NCI-H774 (cell line): Measurements from ENCODE around the gene CIAO2B.
"Not testable (repeated sequence)": the region's sequence is repeated elsewhere in the genome, so short reads cannot be mapped to it uniquely, and the experiment has no call there.

Experiments used
- DNase-seq: peaks from one replicate; lab custom pipeline; 2025; lab: John Stamatoyannopoulos, UW

Gene CIAO2B

GRCh38 chr16:66936889-66937554 is 2.8 kb upstream of the CIAO2B start:
- DNase-seq: no peak

DNA sequence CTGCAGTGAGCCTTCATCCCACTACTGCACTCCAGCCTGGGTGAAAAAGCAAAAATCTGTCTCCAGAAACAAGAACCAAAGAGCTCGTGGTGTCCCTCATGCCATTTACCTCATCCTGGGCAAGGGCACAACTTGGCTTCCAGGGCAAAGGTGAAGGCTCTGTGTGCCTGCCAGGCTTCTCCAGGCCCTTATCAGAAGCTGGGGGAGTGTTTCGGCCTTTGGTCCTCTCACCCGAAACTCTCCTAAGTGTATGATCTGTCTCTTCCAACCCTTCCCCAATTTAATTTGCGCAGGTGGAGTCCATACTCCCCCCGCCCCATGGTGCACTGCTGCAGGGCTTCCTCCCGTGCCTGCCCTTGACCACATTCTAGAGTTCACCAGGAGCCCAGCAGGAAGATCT is 2.3 kb upstream of the CIAO2B start:
- DNase-seq: no peak

DNA sequence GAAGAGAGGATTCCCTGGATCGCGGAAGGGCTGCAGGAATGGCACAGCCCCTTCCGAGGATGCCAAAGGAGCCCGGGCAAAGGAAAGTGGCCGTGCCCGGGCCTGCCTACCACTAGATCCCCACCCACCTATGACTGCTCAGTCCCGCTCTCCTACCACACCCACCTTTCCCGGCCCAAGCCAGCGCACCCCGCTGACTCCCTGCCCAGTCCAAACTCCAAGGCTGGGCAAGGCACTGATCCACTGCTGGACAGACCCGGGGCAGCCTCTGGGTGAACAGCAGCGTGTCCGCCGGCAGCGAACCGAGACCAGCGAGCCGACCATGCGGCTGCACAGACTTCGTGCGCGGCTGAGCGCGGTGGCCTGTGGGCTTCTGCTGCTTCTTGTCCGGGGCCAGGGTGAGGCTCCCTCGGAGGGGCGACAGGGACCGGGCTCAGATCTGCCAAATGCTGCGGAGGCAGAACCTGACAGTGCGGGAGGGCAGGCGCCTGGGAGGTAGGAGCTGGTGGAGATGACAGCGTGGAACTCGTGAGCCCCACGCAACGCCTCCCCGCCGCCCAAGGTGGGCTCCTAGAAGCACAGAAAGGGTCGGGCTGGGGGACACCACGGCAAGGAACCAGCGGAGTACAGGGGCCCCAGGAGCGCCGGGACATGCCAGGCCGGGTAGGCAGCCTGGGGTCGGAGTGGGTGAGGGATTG is 1.3 kb upstream of the CIAO2B start, which contains the start of gene CES2:
Gene CES2, plus strand, starts transcription at position 203 of the 698 bp plus-strand sequence. Its CDS starts 120 bp downstream, at position 323.
- DNase-seq: no peak

DNA sequence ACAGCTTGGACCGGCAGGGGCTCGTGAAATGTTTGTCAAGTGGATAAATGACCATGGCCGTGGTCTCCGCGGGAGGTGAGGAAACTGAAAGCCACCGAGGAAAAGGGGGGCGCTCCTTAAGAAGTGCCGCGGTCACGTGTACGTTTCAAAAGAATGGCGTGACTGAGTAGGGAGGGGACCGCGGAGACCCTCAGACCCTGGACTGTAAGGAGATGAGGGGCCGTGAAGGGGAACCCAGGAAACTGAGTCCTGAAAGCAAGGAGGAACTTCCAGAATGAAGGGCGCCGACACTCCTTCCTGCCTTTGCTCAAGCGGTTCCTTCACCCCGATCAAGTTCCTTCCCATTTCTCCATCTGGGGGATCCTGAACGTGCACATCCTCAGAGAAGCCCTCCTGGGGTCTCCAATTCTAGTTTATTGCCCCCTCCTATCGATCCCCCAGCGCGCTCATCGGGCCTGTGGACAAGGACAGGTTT is 674 bp upstream of the CIAO2B start:
- DNase-seq: not testable (repeated sequence)

DNA sequence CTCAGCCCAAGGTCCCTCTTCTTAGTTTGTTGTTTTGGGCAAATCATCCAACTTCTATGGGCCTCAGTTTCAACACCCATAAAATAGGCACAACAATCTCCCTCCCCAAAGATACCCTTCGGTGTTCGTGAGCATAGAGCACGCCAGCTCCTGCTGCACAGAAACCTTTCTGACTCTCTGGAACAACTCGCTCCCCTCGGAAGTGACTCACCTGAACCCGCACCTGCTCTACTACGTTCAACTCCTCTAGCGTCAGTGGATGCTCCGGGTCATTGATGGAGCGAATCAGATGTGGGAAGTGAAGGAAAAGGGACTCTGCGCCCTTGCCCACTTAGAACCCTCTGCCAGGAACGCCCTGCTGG is 445 bp downstream of the CIAO2B start:
- DNase-seq: no peak

DNA sequence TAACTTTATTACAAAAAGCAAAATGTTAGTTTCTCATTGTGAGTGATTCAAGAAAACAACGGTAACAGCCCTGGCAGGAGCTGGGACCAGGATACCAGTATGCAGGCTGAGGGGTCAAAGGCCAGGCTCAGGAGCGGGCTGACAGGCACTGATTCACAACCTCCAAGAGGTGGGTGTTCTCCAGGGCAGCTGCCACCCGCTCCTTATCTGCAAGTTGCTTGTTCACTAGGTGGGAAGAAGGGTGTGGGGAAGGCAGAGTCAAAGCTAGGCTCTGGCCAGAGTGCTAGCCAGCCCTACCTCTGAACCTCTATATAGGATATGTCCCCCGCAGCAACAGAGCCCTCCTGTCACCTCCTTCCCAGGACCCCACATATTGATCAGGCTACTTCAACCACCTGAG is 2.1 kb downstream of the CIAO2B start:
- no peak for DNase-seq

- no peak for DNase-seq
Observed at GRCh38 chr16:66931665-66932064, 2.5 kb downstream of the CIAO2B start.

DNA sequence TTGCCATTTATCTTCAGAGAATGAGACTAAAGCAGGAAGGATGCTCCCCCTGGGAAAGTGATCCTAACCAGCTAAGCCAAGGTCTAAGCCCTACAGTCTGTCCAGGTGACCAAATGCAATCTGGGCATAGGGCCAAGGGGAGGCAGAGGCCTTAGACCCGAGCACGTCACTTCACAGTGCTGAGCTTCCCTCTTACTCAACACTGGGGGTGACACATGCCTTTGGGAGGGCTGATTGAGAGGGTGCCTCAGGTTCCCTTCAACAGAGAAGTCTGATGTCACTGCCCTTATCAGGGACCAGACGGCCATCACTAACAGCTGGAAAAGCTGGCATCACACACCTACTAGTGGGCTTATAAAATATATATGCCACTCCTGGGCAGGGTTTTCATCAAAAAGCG is 4.0 kb downstream of the CIAO2B start:
- no peak for DNase-seq

DNA sequence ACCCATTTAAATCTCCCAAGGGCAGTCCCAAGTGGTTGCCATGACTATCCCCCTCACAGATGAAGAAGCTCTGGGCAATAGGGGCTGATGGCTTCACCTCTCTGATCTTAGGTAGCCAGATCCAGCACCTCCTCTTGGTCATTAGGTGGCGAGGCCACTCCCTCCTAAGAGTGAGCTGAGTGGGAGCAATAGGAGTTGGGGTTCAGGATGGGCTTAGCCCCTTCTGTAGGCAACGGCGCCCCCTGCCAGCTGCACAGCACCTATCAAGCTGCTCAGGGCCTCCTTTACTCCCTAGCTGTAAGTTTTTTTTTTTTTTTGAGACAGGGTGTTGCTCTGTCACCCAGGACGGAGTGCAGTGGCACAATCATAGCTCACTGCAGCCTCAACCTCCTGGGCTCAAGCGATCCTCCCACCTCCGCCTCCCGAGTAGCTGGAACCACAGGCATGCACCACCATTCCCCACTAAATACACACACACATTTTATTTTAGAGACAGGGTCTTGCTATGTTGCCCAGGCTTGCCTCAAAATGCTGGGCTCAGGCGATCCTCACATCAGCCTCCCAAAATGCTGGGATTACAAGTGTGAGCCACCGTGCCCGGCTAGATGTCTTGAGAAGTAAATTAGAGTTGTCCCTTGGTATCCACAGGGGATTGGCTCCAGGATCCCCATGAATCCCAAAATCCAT is 5.4 kb downstream of the CIAO2B start:
- no peak for DNase-seq

GRCh38 chr16:66927918-66928649 is 6.1 kb downstream of the CIAO2B start:
- no peak for DNase-seq

- DNase-seq: no peak
Observed at GRCh38 chr16:66926961-66927436, 7.2 kb downstream of the CIAO2B start.

GRCh38 chr16:66926171-66926947 is 7.8 kb downstream of the CIAO2B start:
- no peak for DNase-seq

DNA sequence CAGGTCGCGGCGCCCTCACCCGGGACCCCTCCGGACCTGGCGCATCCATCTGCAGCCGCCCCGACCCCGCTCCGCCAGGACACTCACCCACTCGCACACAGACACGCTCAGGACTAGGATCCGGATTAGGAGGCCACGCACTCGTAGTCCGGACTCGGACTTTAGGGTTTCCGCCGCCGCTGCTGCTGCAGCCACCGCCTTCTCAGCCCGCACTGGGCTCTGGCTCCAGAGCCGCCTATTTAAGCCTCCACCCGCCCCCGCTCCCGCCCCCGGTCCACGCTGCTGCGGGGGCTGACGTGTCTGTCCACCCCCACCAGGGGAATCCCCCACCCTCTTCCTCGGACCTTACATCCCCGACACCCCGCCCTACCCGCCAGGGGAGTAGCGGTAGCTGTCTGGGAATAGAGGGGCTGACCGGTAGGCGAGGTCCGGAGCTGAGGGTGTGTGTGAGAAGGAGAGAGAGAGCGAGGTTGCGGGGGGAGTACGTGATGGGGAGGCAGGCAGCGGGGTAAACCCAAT is 8.8 kb downstream of the CIAO2B start, which contains the start of gene RRAD:
Gene RRAD, minus strand, starts transcription at position 214 of the 519 bp plus-strand sequence. CDS start 356 bp downstream, outside the sequence.
- DNase-seq: no peak

DNA sequence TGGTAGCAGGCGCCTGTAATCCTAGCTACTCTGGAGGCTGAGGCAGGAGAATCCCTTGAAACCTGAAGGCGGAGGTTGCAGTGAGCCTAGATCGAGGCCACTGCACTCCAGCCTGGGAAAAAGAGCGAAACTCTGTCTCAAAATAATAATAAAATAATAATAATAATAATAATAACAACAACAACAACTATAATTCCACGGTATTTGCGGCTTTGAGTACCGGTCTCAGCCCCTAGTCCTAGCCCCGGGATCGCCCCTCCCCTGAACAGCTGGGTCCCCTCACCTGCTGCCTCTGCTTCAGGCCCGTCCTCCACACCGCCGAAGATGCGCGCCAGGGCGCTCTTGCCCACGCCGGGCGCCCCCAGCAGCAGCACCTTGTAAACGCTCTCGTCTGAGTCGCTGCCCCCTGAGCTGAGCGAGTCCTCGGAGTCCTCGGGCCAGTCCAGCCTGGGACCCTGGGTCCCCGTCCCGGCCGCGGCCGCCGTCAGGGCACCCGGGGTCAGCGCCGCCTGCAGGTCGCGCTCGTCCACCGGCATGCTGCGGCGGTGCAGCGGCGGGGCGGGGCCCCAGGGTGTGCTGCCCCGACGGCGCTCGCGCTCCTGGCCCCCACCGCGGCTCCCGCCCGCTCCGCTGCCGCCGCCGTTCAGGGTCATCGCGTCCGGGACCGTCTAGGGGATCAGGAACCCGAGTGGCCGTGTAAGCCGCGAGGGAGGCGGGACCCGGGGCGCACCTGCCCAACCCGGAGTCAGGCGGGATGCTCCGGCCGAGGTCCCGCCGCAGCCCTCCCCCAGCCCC is 9.5 kb downstream of the CIAO2B start:
- DNase-seq: no peak

DNA sequence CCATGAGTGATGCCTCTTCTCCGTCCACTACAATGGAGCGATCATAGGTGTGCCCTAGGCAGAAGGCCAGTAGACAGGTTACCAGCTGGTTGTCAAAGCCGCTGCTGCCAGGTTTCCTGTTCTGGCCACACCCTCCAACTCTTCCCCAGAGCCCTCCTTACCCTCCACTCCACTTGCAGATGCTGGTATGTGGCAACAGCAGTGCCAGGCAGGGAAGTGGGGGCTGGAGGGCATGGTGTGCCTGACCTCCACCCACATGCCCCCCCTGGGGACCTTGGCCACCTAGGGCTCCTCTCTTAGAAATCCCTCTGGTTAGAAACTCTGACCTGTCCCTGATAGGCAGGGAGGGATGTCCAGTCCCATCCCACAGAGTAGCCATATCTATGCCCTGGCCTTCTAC is 10.3 kb downstream of the CIAO2B start:
- no peak for DNase-seq

GRCh38 chr16:66923247-66923731 is 10.9 kb downstream of the CIAO2B start:
- DNase-seq: no peak

DNA sequence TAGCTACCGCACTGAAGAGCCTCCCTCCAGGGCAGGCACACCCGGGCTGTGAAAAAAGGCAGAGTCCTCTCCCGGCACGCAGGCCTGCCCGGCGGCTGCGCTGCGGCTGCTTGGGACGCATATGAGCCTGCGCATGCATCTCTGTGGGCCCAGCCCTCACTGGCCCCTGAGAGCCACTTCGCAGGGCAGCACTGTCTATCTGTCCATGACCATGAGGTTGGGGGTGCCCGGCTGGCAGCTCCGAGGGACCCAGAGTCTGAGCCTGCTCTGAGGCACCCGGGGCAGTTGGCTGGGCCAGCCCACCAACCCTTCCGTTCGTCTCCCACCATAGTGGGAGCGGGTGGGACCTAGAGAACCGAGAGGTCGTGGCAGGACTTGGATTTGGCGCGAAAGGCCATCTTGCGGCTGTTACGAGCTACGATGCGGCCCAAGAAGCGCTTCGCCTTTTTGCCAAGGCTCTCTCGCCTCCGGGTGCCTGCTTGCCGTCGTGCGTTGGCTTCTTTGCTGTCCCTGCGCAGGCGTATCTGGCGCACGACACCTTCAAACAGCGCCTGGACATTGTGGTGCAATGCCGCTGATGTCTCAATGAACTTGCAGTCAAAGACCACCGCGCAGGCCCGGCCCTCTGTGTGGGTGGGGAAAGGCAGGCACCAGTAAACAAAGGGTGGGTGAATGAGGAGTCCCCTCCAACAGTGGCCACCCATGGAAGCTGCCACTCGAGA is 12.3 kb downstream of the CIAO2B start:
- DNase-seq: no peak

GRCh38 chr16:66920924-66921680 is 13.1 kb downstream of the CIAO2B start:
- DNase-seq: no peak

GRCh38 chr16:66920299-66920590 is 14.0 kb downstream of the CIAO2B start:
- no peak for DNase-seq
